ENCODE data around the gene DCN.

DCN gene

GRCh38 chr12:91182636-91183455, at the start of gene DCN:
TSS of gene DCN (minus strand) at chr12:91182817. CDS start at chr12:91178552, 4,265 bp downstream.
- TF ChIP-seq CTCF (IDR thresholded peaks at IDR 0.05; ENCODE audit: low read length) (no peak), EZH2 (IDR thresholded peaks at IDR 0.05; ENCODE audit: borderline replicate concordance, low read length) (no peak)
- Histone ChIP-seq H3K4me3 (ENCODE audit: low read depth, low read length, poor library complexity, severe bottlenecking) (no peak within 1 kb of the TSS), H3K36me3 (ENCODE audit: insufficient read depth, low read length) (no peaks in the 10 kb centered on the region), H3K27me3 (ENCODE audit: insufficient read depth, low read length) (no peaks in the 10 kb centered on the region), H3F3A (ENCODE audit: insufficient read depth, low read length) (no peaks in the 10 kb centered on the region), H4K20me1 (ENCODE audit: insufficient read depth, low read length) (no peaks in the 10 kb centered on the region), H3K27ac (ENCODE audit: low read depth, low read length, poor library complexity, severe bottlenecking) (no peak within 1 kb of the TSS), H2AFZ (ENCODE audit: low read length) (no peak within 1 kb of the TSS), H3K9me3 (ENCODE audit: low read length) (no peaks in the 10 kb centered on the region), H3K9ac (ENCODE audit: low read length) (no peak within 1 kb of the TSS), H3K79me2 (ENCODE audit: insufficient read depth, low read length) (no peaks in the 10 kb centered on the region), H3K4me1 (ENCODE audit: insufficient read depth, low read length, severe bottlenecking) (no peaks in the 10 kb centered on the region), H3K9me2 (ENCODE audit: low read depth, low read length) (no peaks in the 10 kb centered on the region), H3K4me2 (ENCODE audit: low read length) (no peak within 1 kb of the TSS)

- H3K4me3 ChIP-seq (ENCODE audit: low read depth, low read length, poor library complexity, severe bottlenecking) = no peak overlapping the region
- no peaks in the 10 kb centered on the region for H4K20me1 ChIP-seq (ENCODE audit: insufficient read depth, low read length)
- no peak overlapping the region for H3K4me2 ChIP-seq (ENCODE audit: low read length)
- H3K9ac ChIP-seq (ENCODE audit: low read length) = no peak overlapping the region
- no peaks in the 10 kb centered on the region for H3K9me3 ChIP-seq (ENCODE audit: low read length)
- H3K27me3 ChIP-seq (ENCODE audit: insufficient read depth, low read length) = no peaks in the 10 kb centered on the region
- H3K36me3 ChIP-seq (ENCODE audit: insufficient read depth, low read length) = no peaks in the 10 kb centered on the region
- no peaks in the 10 kb centered on the region for H3K4me1 ChIP-seq (ENCODE audit: insufficient read depth, low read length, severe bottlenecking)
- no peak for TF ChIP-seq EZH2 (IDR thresholded peaks at IDR 0.05; ENCODE audit: borderline replicate concordance, low read length)
- no peak for TF ChIP-seq CTCF (IDR thresholded peaks at IDR 0.05; ENCODE audit: low read length)
- no peak overlapping the region for H2AFZ ChIP-seq (ENCODE audit: low read length)
- H3F3A ChIP-seq (ENCODE audit: insufficient read depth, low read length) = no peaks in the 10 kb centered on the region
- H3K27ac ChIP-seq (ENCODE audit: low read depth, low read length, poor library complexity, severe bottlenecking) = no peak overlapping the region
- H3K79me2 ChIP-seq (ENCODE audit: insufficient read depth, low read length) = no peaks in the 10 kb centered on the region
- H3K9me2 ChIP-seq (ENCODE audit: low read depth, low read length) = no peaks in the 10 kb centered on the region
Measured at GRCh38 chr12:91230841-91231240, 48.2 kb upstream of the DCN start.

GRCh38 chr12:91226951-91227350, 44.3 kb upstream of the DCN start:
- Histone ChIP-seq H3F3A (ENCODE audit: insufficient read depth, low read length) (no peaks in the 10 kb centered on the region), H3K27me3 (ENCODE audit: insufficient read depth, low read length) (no peaks in the 10 kb centered on the region), H3K4me2 (ENCODE audit: low read length) (no peak overlapping the region), H3K27ac (ENCODE audit: low read depth, low read length, poor library complexity, severe bottlenecking) (no peak overlapping the region), H3K36me3 (ENCODE audit: insufficient read depth, low read length) (no peaks in the 10 kb centered on the region), H3K9ac (ENCODE audit: low read length) (no peak overlapping the region), H3K4me1 (ENCODE audit: insufficient read depth, low read length, severe bottlenecking) (no peaks in the 10 kb centered on the region), H4K20me1 (ENCODE audit: insufficient read depth, low read length) (no peaks in the 10 kb centered on the region), H3K79me2 (ENCODE audit: insufficient read depth, low read length) (no peaks in the 10 kb centered on the region), H3K4me3 (ENCODE audit: low read depth, low read length, poor library complexity, severe bottlenecking) (no peak overlapping the region), H3K9me2 (ENCODE audit: low read depth, low read length) (no peaks in the 10 kb centered on the region), H2AFZ (ENCODE audit: low read length) (no peak overlapping the region), H3K9me3 (ENCODE audit: low read length) (no peaks in the 10 kb centered on the region)
- TF ChIP-seq CTCF (IDR thresholded peaks at IDR 0.05; ENCODE audit: low read length) (no peak), EZH2 (IDR thresholded peaks at IDR 0.05; ENCODE audit: borderline replicate concordance, low read length) (no peak)
